Panc1 (cell line): ENCODE data around the gene CLDN5.

Experiments
- CTCF ChIP-seq: fragments of 450-650 bp; IDR thresholded peaks from 2 replicates; pipeline ENCODE4 v1.5.1; 2017; ENCODE audit warnings: mild to moderate bottlenecking
- POLR2AphosphoS5 ChIP-seq: IDR thresholded peaks from 2 replicates; pipeline ENCODE4 v1.6.1; 2012; ENCODE audit warnings: mild to moderate bottlenecking, low read depth, low read length, moderate library complexity
- REST ChIP-seq, 2 experiments: IDR thresholded peaks; 2 replicates each; pipeline ENCODE4 v1.6.1; 2011 to 2012; ENCODE audit warnings: low read depth in 2 of 2, control low read depth in 1 of 2, low read length in 1 of 2, mild to moderate bottlenecking in 1 of 2, moderate library complexity in 1 of 2; ENCODE audit not compliant: insufficient read depth in 1 of 2
- SIN3A ChIP-seq: IDR thresholded peaks from 2 replicates; pipeline ENCODE4 v1.6.1; 2012; ENCODE audit warnings: low read depth, mild to moderate bottlenecking, low read length, moderate library complexity, borderline replicate concordance; ENCODE audit not compliant: insufficient read depth
- TCF7L2 ChIP-seq: IDR thresholded peaks from 2 replicates; pipeline ENCODE4 v1.6.1; 2011; ENCODE audit warnings: mild to moderate bottlenecking, low read depth, low read length, inconsistent platforms

GRCh38 chr22:19517171-19517500 is 7.1 kb downstream of the CLDN5 start:
- TF ChIP-seq POLR2AphosphoS5 (no peak), CTCF (no peak), TCF7L2 (no peak), REST (IDR thresholded peaks at IDR 0.05; ENCODE audit: insufficient read depth in 1 of 2, low read depth in 2 of 2, low read length in 1 of 2) (no peak), SIN3A (no peak)
